Astrocyte (in vitro differentiated cells and primary cell): ENCODE data around the gene ASB5. TPM values are rescaled to one million over a fixed set of nuclear protein-coding genes. Genes with fewer than 3 reads are reported as not detected.

Source experiments
- DNase-seq: peaks from one replicate; pipeline ENCODE4 v3.0.0-alpha.2; 2010; ENCODE audit warnings: low read depth
- FAIRE-seq: peaks from 2 replicates; lab custom pipeline; 2011; peaks lifted over from hg19 to GRCh38; lab: Jason Lieb, UNC
- H2AFZ ChIP-seq: 2 replicates; pipeline ENCODE4 v1.6.0; 2012; ENCODE audit warnings: low read depth, low read length, inconsistent platforms
- H3K27ac ChIP-seq: 2 replicates; pipeline ENCODE4 v1.5.1; 2011; ENCODE audit warnings: low read depth, low read length, inconsistent platforms
- H3K27me3 ChIP-seq: 2 replicates; pipeline ENCODE4 v1.6.0; 2011; ENCODE audit warnings: low read length, inconsistent platforms; ENCODE audit not compliant: insufficient read depth
- H3K36me3 ChIP-seq: 2 replicates; pipeline ENCODE4 v1.5.1; 2011; ENCODE audit warnings: low read length, inconsistent platforms; ENCODE audit not compliant: insufficient read depth
- H3K4me1 ChIP-seq: 2 replicates; pipeline ENCODE4 v1.5.1; 2011; ENCODE audit warnings: low read length, inconsistent platforms; ENCODE audit not compliant: insufficient read depth
- H3K4me2 ChIP-seq: 2 replicates; pipeline ENCODE4 v1.6.0; 2012; ENCODE audit warnings: low read length, inconsistent platforms
- H3K4me3 ChIP-seq: 2 replicates; pipeline ENCODE4 v1.5.1; 2011; ENCODE audit warnings: low read depth, mild to moderate bottlenecking, low read length, inconsistent platforms; ENCODE audit not compliant: insufficient read depth
- H3K79me2 ChIP-seq: 2 replicates; pipeline ENCODE4 v1.6.0; 2012; ENCODE audit warnings: mild to moderate bottlenecking, low read length, inconsistent platforms; ENCODE audit not compliant: insufficient read depth
- H3K9ac ChIP-seq: 2 replicates; pipeline ENCODE4 v1.6.0; 2012; ENCODE audit warnings: mild to moderate bottlenecking, low read length, inconsistent platforms
- H3K9me3 ChIP-seq: 2 replicates; pipeline ENCODE4 v1.5.1; 2012; ENCODE audit warnings: low read depth, mild to moderate bottlenecking, low read length, inconsistent platforms; ENCODE audit not compliant: insufficient read depth
- H4K20me1 ChIP-seq: 2 replicates; pipeline ENCODE4 v1.6.0; 2012; ENCODE audit warnings: low read length, inconsistent platforms; ENCODE audit not compliant: insufficient read depth
- H3K27ac Mint-ChIP-seq: one replicate; pipeline ENCODE4 v1.8.0; 2021; ENCODE audit warnings: mild to moderate bottlenecking, mixed read lengths; ENCODE audit not compliant: unreplicated experiment
- H3K27me3 Mint-ChIP-seq: one replicate; pipeline ENCODE4 v1.8.0; 2021; ENCODE audit warnings: low read depth, mixed read lengths; ENCODE audit not compliant: unreplicated experiment
- H3K36me3 Mint-ChIP-seq: one replicate; pipeline ENCODE4 v1.8.0; 2021; ENCODE audit warnings: low read depth, mixed read lengths; ENCODE audit not compliant: unreplicated experiment
- H3K4me1 Mint-ChIP-seq: one replicate; pipeline ENCODE4 v1.8.0; 2021; ENCODE audit warnings: low read depth, mixed read lengths; ENCODE audit not compliant: unreplicated experiment
- H3K4me3 Mint-ChIP-seq: one replicate; pipeline ENCODE4 v1.8.0; 2021; ENCODE audit warnings: mild to moderate bottlenecking, moderate library complexity, mixed read lengths; ENCODE audit not compliant: unreplicated experiment
- H3K9me3 Mint-ChIP-seq: one replicate; pipeline ENCODE4 v1.8.0; 2021; ENCODE audit warnings: mild to moderate bottlenecking, mixed read lengths; ENCODE audit not compliant: unreplicated experiment
- CTCF ChIP-seq: IDR thresholded peaks from 2 replicates; pipeline ENCODE4 v1.5.1; 2011; ENCODE audit warnings: low read depth, mild to moderate bottlenecking, inconsistent platforms, low read length, moderate library complexity; ENCODE audit not compliant: insufficient read depth
- EZH2 ChIP-seq: IDR thresholded peaks from 2 replicates; pipeline ENCODE4 v1.6.1; 2012; ENCODE audit warnings: mild to moderate bottlenecking, low read length, inconsistent platforms; ENCODE audit not compliant: insufficient read depth
- total RNA-seq: library from RNA; stranded (reverse); gene quantifications from 2 replicates; pipeline ENCODE4 v1.2.1, GENCODE V29; 2021

ASB5 gene
- total RNA-seq, 1 donor from 2014 or later = 0.43 TPM

DNA sequence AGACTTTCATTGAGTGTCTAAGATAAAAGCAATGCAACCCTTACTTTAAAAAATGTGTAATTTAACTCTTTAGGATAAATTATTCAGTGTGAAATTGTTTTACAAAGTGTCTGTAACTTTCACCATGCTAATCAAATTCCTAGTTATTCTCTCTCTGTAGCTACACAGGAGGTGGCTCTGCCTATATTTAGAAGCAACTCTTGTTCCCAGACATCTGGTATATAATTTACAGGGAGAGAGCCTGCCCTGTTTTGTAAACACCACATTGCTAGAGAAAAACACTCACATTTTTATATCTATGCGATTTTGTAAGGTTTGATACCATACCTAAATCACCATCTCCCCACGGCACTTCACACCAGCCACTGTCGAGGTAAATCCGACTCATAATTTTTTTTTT, 38.2 kb downstream of the ASB5 start:
- Histone ChIP-seq H3K9me3 (no peaks in the 10 kb centered on the region), H2AFZ (no peak overlapping the region)

DNA sequence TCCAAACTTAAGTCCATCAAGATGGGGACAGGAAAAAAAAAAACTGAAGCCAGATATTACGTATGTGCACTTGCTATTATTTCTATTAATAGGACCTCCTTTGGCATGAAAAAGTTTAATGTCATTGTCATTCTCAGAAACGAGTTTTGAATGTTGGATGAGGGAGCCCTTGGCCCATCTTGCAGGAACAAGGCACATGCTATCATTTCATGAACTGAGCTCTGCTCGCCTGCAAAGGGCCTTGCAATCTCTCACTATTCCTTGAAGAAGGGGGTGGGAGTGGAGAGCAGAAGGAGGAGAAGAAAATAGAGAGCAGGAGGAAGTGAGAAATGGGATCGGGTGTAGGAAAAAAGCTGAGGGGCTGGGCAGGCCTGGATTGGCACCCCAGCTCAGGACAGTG, 39.4 kb downstream of the ASB5 start:
- no peaks in the 10 kb centered on the region for H3K36me3 ChIP-seq
- no peaks in the 10 kb centered on the region for H3K36me3 Mint-ChIP-seq
- H3K4me3 Mint-ChIP-seq = no peak overlapping the region
- H3K9ac ChIP-seq = no peak overlapping the region
- FAIRE-seq = no peak
- no peak overlapping the region for H3K4me3 ChIP-seq
- H3K79me2 ChIP-seq = no peaks in the 10 kb centered on the region
- no peaks in the 10 kb centered on the region for H4K20me1 ChIP-seq
- H3K27me3 ChIP-seq = no peaks in the 10 kb centered on the region
- no peak overlapping the region for H3K4me2 ChIP-seq
- peaks cover 1% of the 10 kb centered on the region for H3K4me1 Mint-ChIP-seq
- no peak overlapping the region for H3K27ac ChIP-seq
- no peak overlapping the region for H3K27ac Mint-ChIP-seq
- H3K9me3 Mint-ChIP-seq = no peaks in the 10 kb centered on the region
- H3K4me1 ChIP-seq = no peaks in the 10 kb centered on the region
- H3K27me3 Mint-ChIP-seq = no peaks in the 10 kb centered on the region
- H2AFZ ChIP-seq = no peak overlapping the region
- no peaks in the 10 kb centered on the region for H3K9me3 ChIP-seq
- DNase-seq = no peak
- TF ChIP-seq EZH2 = no peak
- TF ChIP-seq CTCF = no peak

More for the DNA sequence above, 38.2 kb downstream of the ASB5 start:
- Histone ChIP-seq H3K4me3 (no peak overlapping the region), H3K27me3 (no peaks in the 10 kb centered on the region), H3K9ac (no peak overlapping the region), H3K27ac (no peak overlapping the region), H3K79me2 (no peaks in the 10 kb centered on the region), H4K20me1 (no peaks in the 10 kb centered on the region), H3K4me2 (no peak overlapping the region), H3K36me3 (no peaks in the 10 kb centered on the region), H3K4me1 (no peaks in the 10 kb centered on the region)
- H3K4me3 Mint-ChIP-seq = no peak overlapping the region
- no peak for TF ChIP-seq EZH2
- no peak for TF ChIP-seq CTCF
- FAIRE-seq (no peak), DNase-seq (no peak)
- H3K4me1 Mint-ChIP-seq = peaks cover 1% of the 10 kb centered on the region
- H3K36me3 Mint-ChIP-seq = no peaks in the 10 kb centered on the region
- H3K27ac Mint-ChIP-seq = no peak overlapping the region
- no peaks in the 10 kb centered on the region for H3K9me3 Mint-ChIP-seq
- no peaks in the 10 kb centered on the region for H3K27me3 Mint-ChIP-seq

DNA sequence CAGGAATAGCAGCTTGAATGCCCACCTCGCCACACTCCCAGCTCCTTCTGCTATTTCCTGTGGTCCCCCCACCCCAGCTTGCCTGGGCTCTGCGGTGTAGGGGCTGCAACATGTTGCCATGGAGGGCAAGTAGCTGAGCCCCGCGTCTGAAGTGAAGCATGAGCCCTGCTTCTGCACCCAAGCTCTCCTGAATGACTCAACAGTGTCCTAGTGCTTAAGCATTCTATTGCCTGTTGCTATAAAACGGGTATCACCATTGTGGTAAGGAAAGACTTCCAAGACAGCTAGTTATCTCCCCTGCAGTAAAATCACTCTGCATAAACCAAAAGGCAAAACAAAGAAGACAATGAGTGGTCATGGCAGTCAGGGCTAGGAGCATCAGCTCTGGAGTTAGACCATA, 42.3 kb downstream of the ASB5 start:
- FAIRE-seq (no peak), DNase-seq (peak; percentile 41)
- Histone ChIP-seq H2AFZ (no peak overlapping the region), H3K36me3 (no peaks in the 10 kb centered on the region), H3K4me1 (no peaks in the 10 kb centered on the region), H3K79me2 (no peaks in the 10 kb centered on the region), H3K9me3 (no peaks in the 10 kb centered on the region), H3K9ac (no peak overlapping the region), H4K20me1 (no peaks in the 10 kb centered on the region), H3K4me2 (no peak overlapping the region), H3K4me3 (no peak overlapping the region), H3K27me3 (no peaks in the 10 kb centered on the region), H3K27ac (no peak overlapping the region)
- Mint-ChIP-seq H3K36me3 (no peaks in the 10 kb centered on the region), H3K27ac (no peak overlapping the region), H3K9me3 (no peaks in the 10 kb centered on the region), H3K4me1 (peaks cover 1% of the 10 kb centered on the region), H3K27me3 (no peaks in the 10 kb centered on the region), H3K4me3 (no peak overlapping the region)
- TF ChIP-seq CTCF (no peak), EZH2 (no peak)
